SK-N-DZ (cell line): Measurements from ENCODE around the gene MUC20.
"Not testable (repeated sequence)": the region's sequence is repeated elsewhere in the genome, so short reads cannot be mapped to it uniquely, and the experiment has no call there.

ENCODE experiments used
- DNase-seq: peaks from one replicate; pipeline ENCODE4 v3.0.0-alpha.2; 2015; ENCODE audit warnings: low spot score

MUC20 gene

GRCh38 chr3:195693428-195694216 lies 27.2 kb upstream of the MUC20 start:
- DNase-seq, result no peak

- not testable (repeated sequence) for DNase-seq
These were observed 26.3 kb upstream of the MUC20 start for GRCh38 chr3:195694217-195695076.

DNA sequence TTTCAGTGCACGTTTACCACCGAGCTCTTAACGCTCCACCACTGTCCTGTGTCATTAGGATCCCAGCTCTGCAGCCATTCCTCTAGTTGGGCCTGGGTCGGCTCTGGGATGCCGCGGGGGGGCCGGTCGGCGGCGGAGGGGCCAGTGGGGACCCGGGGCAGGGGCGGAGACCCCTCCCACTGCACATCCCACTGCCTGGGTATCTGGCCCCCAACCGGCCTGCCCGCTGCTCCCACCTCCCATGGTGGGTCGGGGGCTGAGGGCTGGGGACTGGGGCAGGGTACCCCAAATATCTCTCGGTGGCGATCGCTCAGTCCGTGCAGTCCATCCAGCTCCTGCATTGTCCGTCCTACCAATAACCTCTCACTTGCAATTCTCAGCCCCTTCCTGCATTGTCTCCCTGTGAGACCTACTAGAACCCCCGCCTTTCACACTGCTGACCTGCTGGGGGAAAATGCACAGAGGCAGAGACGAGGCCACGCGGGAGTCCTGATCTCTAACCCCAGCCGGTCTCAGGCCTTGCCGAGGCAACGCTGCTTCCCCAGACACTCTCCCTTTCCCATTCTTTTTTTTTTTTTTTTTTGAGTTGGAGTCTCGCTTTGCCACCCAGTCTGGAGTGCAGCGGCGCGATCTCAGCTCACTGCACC lies 24.0 kb upstream of the MUC20 start:
- no peak for DNase-seq

DNA sequence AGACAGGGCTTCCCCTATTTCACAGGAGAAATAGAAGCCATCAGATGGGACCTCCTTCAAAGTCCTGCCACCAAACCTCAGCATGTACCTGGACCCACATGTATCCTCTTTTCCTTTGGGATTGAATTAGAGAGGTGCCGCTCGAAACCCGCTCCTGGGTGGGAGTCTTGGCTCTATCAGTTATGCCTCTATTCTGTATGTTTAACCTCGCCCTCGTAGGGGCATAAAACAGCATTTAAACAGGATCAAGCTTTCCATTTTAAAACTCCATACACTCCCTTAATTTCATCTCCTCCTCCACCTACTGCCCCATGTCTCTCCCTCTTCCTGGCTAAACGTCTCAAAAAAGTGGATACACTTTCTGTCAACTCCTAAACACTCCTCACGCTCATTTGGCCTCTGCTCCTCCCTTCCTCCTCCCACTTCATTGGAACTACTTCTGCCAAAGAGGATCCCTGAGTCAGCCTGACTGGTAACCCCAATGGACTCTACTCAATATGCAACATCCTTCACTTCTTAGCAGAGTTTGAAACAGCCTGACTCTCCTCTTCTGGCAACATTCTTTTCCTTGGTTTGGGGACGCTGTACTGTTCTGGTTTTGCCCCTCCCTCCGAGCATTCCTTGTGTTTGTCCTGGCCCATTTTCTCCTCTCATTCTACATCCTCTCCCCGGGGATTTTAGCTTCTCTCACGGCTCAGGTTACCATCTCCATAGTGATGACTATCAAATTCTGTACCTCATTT lies 23.0 kb upstream of the MUC20 start:
- peak; percentile 42 for DNase-seq

DNA sequence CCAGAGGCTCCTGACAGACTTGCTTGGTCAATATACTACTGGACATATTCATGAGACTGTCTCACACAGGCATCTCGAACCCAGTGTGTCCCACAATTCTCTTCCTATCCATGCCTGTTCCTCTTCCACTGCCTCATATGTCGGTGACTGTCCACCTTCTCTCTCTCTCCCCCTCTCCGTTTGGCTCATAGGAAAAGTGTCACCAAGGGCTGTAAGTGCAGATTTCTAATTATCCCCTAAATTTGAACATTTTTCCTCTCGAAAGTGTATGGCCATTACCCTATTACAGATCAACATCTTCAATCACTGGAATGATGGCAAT lies 22.5 kb upstream of the MUC20 start:
- no peak for DNase-seq

DNA sequence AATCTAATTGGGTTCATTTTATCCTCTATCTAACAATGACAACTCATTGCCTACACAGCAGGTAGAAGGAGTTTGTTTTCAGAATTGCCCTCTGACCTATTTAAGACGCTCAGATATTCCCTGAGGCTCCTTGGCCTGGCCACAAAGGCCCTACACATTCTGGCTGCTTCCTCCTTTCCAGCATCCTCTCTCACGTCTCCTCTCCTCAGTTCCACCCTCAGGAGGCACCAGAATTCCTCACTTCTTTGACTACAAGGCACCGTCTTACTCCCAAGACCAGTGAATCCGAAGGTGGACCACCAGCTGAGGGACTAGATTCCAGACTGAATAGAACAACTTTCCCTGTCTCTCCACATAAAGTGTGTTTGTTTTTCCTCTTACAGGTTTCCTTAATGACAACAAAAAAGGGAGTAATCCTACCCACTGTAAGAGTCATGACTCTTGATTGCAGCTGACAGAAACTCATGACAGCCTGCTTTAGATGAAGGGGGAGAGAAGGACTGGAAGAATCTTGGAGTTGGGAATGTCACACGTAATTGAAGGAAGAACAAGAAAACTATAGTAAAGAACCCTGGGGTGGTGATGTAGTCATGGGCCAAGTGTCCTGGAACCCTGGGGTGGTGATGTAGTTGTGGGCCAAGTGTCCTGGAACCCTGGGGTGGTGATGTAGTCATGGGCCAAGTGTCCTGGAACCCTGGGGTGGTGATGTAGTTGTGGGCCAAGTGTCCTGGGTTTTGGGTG lies 22.0 kb upstream of the MUC20 start:
- DNase-seq, result no peak

GRCh38 chr3:195699388-195699771 lies 21.4 kb upstream of the MUC20 start:
- no peak for DNase-seq

DNA sequence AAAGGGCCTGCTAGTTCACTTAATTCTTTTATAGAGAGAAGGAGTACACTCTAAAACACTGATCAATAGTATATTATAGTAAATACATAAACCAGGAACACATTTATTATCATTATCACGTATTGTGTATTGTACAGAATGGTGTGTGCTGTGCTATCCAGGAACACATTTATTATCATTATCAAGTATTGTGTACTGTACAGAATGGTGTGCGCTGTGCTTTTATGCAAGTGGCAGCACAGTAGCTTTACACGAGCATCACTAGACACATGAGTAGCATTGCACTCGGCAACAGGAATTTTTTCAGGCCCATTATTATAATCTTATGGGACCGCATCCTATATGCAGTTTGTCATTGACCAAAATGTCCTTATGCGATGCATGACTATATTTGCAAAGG lies 20.9 kb upstream of the MUC20 start:
- DNase-seq, result no peak

- DNase-seq, result no peak
These were observed 20.5 kb upstream of the MUC20 start for GRCh38 chr3:195700319-195700718.

DNA sequence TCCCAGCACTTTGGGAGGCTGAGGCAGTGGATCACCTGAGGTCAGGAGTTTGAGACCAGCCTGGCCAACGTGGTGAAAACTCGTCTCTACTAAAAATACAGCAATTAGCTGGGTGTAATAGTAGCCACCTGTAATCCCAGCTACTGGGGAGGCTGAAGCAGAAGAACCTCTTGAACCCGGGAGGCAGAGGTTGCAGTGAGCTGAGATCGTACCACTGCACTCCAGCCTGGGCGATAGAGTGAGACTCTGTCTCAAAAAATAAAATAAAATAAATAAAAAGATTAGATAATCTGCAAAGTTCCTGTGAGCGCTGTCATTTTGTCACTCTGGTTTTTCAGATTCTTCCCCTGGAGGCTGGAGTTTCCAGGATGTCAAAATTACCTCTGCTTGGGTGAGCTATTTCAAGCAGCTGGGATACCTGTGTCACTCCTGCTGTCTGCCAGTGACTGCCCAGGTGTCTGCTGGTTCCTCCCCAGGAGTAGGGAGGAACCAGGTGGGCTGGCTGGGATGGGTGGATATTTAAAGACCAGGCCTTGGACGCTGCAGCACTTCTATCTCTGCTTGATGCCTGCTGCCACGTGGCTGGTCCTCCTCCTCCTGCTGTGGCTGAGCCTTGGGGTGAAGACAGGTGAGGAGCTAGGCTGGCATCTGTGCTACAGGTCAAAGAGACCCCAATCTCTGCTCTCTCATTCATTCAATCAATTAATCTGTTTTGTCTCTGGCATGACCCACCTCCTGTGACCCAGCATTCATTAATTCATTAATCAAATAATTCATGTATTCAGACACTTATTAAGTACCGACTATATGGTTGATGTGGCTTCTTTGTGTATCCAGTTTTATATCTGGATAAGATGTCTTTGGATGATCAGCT lies 19.5 kb upstream of the MUC20 start:
- no peak for DNase-seq

- DNase-seq, result no peak
These were observed 17.0 kb upstream of the MUC20 start for GRCh38 chr3:195703776-195704175.

- no peak for DNase-seq
These were observed 16.3 kb upstream of the MUC20 start for GRCh38 chr3:195704433-195704999.

DNA sequence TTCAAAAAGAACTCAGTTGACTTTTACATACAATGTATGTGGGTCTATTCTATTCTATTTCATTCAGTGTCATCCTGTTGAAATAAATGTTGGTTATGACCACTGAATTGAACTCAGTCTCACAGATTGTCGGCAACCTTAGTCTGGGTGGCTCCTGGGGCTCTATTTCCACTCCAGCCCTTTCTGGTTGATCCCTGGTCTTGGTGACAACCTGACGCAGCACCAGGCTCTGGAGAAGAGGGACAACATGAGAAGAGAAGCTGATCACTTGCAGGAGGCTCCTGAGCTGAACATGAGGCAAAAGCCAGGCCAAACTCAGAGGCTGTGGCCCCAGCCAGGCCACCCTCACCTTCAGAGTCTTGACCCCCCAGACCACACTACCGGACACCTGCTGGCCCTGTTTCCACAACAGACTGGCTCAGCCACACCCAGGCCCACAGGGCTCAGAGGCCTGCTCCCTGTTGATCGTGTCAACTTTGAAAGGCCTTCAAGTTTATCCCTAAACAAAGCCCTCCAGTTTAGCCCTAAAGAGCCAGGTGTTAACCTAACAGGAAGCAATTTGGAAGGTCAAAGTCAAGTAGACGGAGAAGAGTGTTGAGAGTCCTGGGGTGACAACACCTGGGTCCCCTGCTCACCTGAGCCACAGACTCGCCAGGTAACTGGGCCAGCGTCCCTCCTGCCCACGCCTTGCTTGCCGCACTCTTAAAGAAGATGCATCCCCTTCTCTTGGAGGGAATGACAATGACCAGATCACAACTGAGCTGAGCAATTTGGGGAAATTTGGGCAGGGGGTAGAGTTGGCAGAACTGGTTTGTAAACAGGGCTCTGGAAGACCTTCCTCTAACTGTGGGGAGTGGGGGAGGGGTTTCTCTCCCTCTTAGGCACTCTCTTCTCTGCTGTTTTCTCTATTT lies 15.4 kb upstream of the MUC20 start:
- no peak for DNase-seq

DNA sequence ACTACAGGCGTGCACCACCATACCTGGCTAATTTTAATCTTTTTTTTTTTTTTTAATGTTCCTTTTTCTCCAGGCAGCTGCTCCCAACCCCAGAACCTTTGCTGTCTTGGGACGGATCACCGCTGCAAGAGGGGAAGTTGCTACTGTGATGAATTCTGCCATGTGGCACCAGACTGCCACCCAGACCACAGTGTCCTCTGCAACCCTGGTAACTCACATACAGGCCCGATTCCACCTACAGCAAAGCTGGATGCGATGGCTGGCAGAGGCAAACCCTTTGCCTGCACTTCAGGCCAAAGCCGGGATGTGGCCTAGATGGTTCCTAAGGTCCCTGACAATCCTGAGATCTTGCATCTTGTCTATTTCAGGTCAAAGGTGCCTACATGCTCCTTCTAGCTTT lies 12.7 kb upstream of the MUC20 start:
- no peak for DNase-seq

- DNase-seq, result no peak
These were observed 11.9 kb upstream of the MUC20 start for GRCh38 chr3:195708626-195709481.

- no peak for DNase-seq
These were observed 11.1 kb upstream of the MUC20 start for GRCh38 chr3:195709676-195710085.

DNA sequence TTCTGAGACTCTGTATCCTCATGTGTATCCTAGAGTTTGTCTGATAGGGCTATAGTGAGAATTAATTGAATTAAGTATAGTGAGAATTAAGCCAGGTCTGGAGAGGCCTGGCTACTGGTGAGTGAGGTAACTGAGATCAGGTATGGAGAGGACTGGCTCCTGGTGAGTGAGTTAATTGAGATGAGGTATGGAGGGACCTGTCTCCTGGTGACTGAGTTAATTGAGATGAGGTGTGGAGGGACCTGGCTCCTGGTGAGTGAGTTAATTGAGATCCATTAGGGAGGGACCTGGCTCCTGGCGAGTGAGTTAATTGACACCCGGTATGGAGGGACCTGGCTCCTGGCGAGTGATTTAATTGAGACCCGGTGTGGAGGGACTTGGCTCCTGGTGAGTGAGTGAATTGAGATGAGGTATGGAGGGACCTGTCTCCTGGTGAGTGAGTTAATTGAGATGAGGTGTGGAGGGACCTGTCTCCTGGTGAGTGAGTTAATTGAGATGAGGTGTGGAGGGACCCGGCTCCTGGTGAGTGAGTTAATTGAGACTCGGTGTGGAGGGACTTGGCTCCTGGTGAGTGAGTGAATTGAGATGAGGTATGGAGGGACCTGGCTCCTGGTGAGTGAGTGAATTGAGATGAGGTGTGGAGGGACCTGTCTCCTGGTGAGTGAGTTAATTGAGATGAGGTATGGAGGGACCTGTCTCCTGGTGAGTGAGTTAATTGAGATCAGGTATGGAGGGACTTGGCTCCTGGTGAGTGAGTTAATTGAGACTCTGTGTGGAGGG lies 10.5 kb upstream of the MUC20 start:
- DNase-seq, result not testable (repeated sequence)
